ENCODE data around the gene DNAJB1.

Gene DNAJB1

DNA sequence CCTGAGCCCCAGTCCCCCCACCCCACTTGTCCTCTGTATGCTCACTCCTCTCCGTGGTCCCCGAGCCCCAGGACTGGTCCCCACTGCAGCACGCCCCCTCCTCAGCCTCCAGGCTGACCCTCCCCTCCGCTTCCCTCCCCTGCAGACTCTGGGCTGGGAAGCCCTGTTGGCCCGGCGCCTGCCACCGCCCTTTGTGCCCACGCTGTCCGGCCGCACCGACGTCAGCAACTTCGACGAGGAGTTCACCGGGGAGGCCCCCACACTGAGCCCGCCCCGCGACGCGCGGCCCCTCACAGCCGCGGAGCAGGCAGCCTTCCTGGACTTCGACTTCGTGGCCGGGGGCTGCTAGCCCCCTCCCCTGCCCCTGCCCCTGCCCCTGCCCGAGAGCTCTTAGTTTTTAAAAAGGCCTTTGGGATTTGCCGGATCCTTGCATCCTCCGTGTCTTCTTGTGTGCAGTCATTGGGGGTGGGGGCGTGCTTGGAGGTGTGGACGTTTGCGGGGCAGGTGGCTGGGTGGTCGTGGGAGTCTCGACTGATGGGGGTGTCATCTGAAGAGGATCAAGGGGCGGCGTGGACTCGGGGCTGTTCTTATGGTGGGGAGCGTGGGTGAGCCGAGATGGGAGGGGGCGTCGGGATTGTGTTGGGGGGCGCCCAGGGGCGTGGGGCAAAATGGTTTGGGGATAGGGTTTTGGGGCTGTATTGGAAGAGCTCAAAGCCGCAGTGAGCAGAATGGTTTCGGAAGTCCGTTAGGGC, 46.6 kb downstream of the DNAJB1 start:
- DNase-seq: no peak

DNA sequence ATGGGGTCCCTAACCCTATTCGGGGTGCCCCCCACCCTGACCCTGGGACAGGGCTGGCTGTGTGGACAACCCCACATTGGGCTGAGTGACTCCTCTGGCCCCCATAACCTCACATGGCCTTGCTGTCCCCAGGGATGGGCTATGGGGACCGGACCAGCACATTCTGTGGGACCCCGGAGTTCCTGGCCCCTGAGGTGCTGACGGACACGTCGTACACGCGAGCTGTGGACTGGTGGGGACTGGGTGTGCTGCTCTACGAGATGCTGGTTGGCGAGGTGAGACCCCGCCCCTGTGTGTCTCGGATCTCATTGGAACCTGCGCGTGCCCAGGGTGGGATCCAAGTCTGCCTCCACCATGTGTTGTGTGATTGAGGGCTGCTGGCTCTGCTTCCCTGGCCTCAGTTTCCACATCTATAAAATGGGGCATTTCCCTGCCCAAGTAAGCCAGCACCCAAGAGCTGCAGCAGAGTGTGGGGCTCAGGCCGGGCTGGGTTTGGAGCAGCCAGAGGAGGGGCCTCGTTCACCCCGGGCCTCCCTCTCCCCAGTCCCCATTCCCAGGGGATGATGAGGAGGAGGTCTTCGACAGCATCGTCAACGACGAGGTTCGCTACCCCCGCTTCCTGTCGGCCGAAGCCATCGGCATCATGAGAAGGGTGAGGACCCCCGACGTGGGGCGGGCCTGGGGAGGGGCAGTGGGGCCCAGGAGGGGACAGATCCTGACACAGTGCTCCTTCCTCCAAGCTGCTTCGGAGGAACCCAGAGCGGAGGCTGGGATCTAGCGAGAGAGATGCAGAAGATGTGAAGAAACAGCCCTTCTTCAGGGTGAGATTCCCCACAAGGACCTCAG, 47.9 kb downstream of the DNAJB1 start:
- no peak for DNase-seq

DNA sequence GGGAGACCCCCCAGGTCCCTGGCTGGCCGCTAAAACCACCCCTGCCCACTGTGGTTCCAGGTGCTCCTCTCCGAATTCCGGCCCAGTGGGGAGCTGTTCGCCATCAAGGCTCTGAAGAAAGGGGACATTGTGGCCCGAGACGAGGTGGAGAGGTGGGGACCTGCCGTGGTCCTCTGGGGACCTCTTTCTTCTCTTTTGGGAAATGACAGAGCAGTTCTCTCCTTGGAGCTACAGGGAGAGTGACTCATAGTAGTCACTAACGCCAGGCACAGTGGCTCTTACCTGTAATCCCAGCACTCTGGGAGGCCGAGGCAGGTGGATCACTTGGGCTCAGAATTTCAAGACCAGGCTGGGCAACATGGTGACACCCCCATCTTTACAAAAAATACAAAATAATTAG, 50.4 kb downstream of the DNAJB1 start:
- no peak for DNase-seq

DNA sequence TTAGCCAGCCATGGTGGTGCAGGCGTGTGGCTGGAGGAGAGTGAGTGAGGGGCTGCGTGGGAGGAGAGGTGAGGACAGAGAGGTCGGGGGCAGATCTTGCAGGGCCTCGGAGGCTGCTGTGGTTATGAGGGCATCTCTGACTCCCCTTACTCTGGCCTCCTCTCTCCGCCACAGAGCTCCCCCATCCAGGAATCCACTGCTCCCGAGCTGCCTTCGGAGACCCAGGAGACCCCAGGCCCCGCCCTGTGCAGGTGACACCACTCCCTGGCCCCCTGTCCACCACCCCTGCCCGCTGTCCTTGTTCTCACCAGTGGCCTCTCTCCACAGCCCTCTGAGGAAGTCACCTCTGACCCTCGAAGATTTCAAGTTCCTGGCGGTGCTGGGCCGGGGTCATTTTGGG, 50.8 kb downstream of the DNAJB1 start:
- DNase-seq: no peak
